ENCODE measurements around the gene TMEM245.

Gene TMEM245

GRCh38 chr9:109039539-109039938 lies 80.2 kb downstream of the TMEM245 start:
- no peak for TF ChIP-seq CTCF (IDR thresholded peaks at IDR 0.05; ENCODE audit: extremely low read depth, insufficient read depth, missing control alignments)
- DNase-seq (ENCODE audit: low spot score), result no peak
- in situ Hi-C loops (cut with MboI; ENCODE audit: low pct_unique_long_range_greater_than_20kb, low sequenced_read_pairs, unreplicated experiment), result no loop called here

DNA sequence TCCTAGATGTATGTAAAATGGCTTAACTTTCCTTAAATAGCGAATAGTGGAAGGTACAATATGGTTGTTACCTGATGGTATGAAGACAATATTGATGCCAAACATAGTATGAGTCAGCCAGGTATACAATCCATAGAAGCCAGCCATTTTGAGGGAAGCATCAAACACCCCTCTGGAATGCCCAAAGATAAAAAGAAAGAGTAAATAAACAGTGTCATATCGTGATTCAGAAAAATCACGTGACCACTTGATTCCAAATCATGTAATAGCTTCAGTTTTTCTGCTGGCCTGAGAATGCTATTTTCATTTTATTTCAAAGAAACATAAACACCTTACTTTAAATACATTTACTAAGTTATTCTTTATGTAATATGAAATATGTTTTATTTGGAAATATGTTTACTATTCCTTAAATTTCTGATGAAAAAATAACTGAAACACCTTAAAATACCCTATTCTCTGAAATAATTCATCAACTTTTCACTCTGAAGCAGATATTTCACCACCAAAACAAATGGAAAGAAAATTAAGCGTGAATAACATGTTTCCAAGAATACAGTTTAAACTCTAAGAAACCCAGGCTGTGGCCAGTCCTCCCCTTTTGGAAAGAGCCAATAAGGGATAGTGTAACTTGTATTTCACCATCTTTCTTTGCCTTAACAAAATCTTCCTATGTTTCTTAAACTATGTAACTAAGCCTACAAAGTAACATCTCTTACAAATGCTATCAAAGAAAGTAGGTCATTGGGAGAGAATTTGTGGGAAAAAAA lies 81.6 kb downstream of the TMEM245 start:
- in situ Hi-C loops (cut with MboI; ENCODE audit: low pct_unique_long_range_greater_than_20kb, low sequenced_read_pairs, unreplicated experiment), result no loop called here
- TF ChIP-seq CTCF (IDR thresholded peaks at IDR 0.05; ENCODE audit: extremely low read depth, insufficient read depth, missing control alignments), result no peak
- DNase-seq (ENCODE audit: low spot score), result no peak

DNA sequence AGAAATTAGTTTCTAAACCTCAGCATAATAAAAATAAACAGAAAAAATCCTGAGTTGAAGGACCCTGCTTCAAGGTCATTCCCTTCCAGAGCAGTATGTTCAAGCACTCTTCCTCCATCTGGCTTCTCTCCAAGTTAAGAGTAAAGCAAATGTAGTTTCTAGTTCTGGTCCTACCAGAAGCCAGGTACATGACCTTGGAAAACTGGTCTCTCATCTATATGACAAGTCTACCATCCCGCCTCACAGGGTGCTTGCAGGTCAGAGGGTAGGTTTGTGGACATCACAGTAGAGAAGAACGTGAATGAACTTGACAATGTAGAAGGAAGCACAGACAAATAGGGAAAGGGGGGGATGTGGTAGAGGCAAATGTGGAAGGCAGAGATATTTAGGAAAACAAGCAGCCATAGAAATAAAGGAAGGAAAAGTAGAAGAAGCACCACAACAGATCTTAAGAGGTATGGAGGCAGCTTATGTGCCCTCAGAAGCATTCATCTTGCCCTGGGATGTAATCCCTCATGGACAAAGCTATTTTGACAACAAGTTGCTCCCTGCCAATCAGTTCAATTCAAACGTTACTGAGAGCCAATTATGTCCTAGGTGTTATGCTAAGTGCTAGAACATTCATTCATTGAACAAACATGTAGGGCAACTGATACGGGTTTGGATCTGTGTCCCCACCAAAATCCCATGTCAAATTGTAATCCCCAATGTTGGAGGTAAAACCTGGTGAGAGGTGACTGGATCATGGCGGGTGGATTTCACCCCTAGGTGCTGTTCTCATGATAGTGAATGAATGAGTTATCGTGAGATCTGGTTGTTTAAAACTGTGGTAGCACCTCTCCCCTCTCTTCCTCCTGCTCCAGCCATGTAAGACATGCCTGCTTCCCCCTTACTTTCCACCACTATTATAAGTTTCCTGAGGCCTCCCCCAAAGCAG lies 82.7 kb downstream of the TMEM245 start:
- DNase-seq (ENCODE audit: low spot score), result no peak
- in situ Hi-C loops (cut with MboI; ENCODE audit: low pct_unique_long_range_greater_than_20kb, low sequenced_read_pairs, unreplicated experiment), result no loop called here
- TF ChIP-seq CTCF (IDR thresholded peaks at IDR 0.05; ENCODE audit: extremely low read depth, insufficient read depth, missing control alignments), result no peak

GRCh38 chr9:109035684-109036423 lies 83.9 kb downstream of the TMEM245 start:
- DNase-seq (ENCODE audit: low spot score), result no peak
- in situ Hi-C loops (cut with MboI; ENCODE audit: low pct_unique_long_range_greater_than_20kb, low sequenced_read_pairs, unreplicated experiment), result no loop called here
- no peak for TF ChIP-seq CTCF (IDR thresholded peaks at IDR 0.05; ENCODE audit: extremely low read depth, insufficient read depth, missing control alignments)

GRCh38 chr9:109033941-109034700 lies 85.6 kb downstream of the TMEM245 start:
- no peak for DNase-seq (ENCODE audit: low spot score)
- in situ Hi-C loops (cut with MboI; ENCODE audit: low pct_unique_long_range_greater_than_20kb, low sequenced_read_pairs, unreplicated experiment), result no loop called here
- TF ChIP-seq CTCF (IDR thresholded peaks at IDR 0.05; ENCODE audit: extremely low read depth, insufficient read depth, missing control alignments), result no peak

All from GM13977 (cell line).